ENCODE measurements around the gene SMTNL2.

DNA sequence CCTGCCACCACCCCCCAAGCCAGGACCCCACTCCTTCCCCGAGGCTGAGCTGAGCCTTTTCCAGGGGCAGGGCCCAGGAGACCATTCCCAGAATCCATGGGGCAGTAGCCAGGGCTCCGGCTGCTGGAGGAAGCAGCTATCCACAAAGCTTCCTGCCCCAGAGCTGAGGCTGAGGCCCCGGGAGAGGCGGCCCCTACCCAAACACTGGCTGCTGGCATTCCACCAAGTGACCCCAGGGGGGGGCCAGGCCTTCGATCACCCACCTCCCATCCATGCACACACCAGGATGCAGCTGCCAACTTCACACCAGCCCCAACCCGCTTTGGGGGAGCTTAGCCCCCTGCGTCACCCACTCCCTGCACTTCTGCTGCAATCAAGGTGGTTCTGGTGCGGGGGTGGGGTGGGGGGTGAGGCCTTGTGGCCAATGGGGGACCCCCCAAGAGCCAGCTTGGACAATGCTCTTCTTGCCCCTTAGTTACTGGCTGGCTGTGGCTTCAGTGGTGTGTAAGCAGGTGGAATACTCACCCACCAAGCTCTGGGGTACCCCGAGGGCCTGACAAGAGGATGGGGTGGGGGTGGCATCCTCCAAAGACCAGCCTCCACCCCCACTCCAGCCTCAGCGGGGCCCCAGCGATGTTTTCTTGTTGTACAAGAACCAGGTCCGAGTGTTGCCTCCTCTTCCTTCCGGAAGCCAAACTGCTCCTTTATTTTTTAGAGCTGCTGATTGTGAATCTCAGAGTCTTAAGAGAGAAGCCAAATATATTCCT is 45.9 kb upstream of the SMTNL2 start:
- TF ChIP-seq CTCF (IDR thresholded peaks at IDR 0.05) (no peak), POLR2A (IDR thresholded peaks at IDR 0.05) (no peak)
